Activated naive CD8-positive, alpha-beta T cell treated with anti-CD3 and anti-CD28 coated beads, Interleukin-2, amount 50 U/mL, for 16 hours (primary cell): ENCODE measurements around the gene IFFO2.

Source experiments
- DNase-seq: peaks from one replicate; pipeline ENCODE4 v3.0.0-alpha.2; 2020; ENCODE audit warnings: low read depth, low spot score

The IFFO2 gene

DNA sequence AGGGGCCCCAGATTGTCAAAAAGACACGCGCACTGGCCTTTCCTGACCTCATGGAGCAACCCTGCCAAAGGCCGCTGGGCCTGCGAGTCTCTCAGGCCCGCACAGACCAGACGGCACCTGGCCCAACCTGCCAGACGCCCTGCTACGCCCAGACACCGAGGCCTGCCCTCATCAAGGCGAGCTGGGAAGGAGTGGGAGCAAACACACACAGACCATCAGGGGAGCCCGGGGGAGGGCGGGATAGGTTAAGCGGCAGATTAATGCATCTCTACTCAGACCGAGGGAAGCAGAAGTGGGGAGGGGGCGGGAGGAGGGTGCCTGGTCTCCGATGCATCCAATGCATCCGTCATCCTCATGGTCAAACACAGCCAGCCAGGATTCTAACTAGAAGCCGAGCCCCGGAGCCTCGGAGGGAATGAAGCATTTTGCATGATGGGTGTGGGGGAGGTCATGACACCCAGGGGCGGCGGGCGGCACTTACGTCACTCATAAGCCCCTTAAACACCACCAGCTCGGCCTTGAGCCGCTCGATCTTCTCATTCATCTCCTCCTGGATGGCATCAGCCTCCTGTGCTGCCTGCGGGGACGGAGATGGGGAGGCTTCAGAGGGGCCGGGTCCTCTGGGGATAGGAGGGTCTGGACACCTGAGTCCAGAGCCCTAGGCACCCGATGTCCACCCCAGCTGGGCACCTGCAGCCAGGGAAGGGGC lies 37.1 kb downstream of the IFFO2 start:
- DNase-seq: no peak

DNA sequence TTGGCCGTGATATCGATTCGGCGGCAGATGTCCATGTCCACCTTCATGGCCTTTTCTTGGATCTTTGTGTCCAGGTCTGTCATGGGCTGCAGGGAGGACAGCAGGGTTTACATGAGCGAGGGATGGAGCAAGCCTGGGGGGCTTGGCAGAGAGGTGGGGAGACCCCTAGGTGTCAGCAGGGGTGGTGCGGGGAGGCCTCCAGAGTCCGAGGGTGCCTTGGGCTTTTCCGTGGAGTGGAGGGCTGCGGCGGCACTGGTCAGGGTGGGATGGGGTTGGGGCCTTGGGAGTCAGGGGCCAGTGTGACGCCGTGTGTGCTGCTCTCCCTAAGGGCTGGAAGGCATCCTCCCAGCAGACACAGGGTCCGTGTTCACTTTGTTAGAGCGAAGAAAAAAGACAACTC lies 38.1 kb downstream of the IFFO2 start:
- DNase-seq: no peak

- no peak for DNase-seq
Measured at GRCh38 chr1:18917071-18917799, 39.2 kb downstream of the IFFO2 start.

- DNase-seq: no peak
Measured at GRCh38 chr1:18915341-18915740, 41.1 kb downstream of the IFFO2 start.

GRCh38 chr1:18913065-18913835 lies 43.2 kb downstream of the IFFO2 start:
- peak; percentile 58 for DNase-seq

- DNase-seq: no peak
Measured at GRCh38 chr1:18912550-18912949, 43.9 kb downstream of the IFFO2 start.

- no peak for DNase-seq
Measured at GRCh38 chr1:18908911-18909771, 47.3 kb downstream of the IFFO2 start.

DNA sequence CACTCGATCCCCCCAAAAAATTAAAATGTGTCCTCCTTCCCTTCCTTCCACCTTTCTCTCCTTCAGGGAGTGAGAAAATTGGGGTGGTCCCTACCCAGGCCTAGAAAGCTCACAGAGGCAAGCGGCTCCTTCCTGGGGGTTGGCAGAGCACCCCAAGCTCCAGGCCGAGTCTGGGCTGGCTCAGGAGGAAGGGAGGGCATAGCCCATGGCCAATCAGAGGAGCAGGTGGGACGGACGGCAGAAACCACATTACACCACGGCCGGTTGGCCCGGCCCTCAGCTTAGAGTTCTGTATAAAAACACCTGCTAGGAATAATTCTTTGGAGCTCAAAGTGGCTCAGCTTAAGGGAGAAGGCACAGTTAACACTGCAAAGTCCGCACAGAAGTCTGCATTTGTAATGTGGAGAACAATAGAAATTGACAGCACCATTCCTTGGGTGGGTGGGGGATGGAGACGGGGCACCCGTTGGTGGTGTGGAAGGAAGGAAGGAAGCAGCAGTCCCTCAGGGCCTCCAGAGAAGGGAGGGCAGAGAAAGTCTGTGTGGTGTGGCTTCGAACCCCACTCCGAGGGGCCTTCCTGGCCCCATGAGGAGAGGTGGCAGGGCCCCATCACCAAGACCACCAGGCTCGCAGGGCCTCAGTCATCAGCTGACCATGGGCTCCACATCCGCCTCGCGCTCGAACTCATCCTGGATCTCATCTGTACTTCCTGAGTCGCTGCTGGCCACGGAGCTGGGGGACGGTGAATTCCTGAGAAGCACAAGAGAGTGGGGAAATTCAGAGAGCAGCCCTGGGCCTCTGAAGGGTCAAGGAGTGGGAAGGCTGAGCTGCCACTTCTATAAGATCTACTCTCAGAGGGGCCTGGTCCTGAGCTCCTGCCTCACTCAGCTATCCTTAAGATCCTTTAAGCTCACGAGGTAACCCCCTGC lies 48.3 kb downstream of the IFFO2 start:
- no peak for DNase-seq

- peak; percentile 34 for DNase-seq
Measured at GRCh38 chr1:18907021-18907916, 49.2 kb downstream of the IFFO2 start.

- no peak for DNase-seq
Measured at GRCh38 chr1:18903291-18903756, 53.2 kb downstream of the IFFO2 start.

DNA sequence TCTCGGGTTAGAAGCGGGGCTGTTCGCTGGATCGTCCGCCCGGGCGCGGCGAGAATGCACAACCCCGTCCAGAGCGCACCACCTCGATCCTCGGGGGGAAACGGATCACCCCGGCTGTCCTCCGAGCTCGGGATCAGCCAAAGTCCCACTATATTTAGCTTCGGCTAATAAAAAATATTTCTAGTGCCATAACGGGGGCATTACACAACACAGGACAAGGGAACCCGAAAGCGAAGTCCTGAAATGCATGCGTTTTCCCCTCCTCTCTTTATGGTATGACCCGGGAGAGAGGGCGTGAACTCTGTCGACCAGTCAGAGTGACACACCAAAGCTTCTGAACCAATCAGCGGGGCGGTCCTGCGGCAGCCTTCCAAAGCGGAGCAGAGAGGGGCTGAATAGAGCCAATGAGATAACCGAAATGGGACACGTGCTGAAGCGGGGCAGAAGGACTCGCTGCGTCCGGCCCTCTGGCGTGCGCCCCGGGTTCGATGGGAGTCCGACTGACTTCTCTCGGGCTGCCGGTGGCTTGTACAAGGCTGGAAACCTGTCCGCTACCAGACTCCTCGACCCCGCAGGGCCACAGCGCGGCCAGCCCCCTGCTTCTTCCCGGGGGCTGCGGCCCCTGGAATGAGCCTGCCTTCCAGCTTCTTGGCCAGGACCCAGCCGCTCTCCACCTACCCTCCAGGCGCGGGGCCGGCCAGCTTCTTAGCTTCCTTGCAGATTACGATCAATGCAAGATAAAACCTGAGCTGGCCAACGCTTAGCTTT lies 53.8 kb downstream of the IFFO2 start, which contains the start of gene ALDH4A1:
Gene ALDH4A1, minus strand, starts transcription at position 33 of the 768 bp plus-strand sequence. Its CDS starts 32 bp downstream, at position 1.
- DNase-seq: peak; percentile 85

DNA sequence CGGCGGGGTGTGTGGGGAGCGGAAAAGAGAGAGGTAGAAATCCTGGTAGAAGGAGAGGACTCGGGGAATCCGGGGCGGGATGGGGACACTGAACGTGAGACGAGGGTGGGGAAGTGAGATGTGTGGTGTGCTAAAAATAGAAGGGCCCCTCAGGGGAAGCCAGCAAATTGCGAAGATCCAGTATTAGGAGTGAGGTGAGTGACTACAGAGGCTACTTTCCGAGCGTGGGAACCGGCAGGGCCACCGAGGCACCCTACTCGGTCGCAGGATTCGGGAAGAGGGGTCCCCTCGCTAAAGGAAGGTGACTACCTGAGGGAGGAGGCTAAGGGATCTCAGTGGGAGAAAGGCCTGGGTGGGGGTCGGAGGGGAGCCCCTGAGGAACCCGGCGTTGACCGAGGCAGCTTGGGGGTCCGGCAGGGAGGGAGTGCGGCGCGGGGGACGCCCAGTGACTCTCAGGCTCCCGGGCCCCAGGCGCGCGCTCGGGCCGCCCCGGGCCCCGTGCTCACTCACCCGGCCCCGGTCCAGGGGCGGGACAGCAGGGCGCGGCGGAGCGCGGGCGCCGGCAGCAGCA lies 54.4 kb downstream of the IFFO2 start:
- no peak for DNase-seq

DNA sequence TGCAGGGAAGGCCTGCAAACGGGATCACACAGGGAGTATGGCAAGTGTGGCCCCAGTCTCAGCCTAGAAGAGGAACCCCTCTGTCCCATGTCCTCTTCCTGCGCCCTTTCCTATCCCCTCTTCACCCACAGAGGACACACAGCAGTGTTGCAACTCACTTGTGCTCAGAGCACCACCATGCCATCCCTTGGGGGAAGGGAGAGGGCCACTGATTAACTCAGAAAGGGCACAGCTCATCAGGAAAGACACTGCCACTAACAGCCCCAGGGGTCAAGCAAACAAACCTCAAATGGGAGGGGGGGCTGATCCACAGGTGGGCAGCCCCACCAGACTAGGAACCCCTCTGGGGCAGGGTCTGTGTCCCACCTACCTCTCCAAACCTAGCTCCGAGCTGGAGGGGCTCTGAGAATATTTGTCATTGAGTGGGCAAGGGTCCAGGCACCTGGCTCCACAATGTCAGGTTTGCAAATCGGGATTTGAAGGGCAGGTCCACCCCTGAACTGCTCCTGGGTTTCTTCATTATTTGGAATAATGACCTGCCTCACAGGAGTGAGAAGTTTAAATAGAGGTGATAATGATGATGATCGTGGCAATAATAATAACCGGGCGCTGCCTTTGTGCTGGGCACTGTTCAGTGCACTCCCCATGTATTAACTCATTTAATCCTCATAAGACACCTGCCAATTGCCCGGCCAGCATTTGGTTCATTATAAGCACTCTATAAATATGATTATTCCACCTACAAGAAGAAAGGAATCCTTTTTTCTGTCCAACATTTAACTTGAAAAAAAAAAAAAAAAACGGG lies 55.1 kb downstream of the IFFO2 start:
- no peak for DNase-seq

DNA sequence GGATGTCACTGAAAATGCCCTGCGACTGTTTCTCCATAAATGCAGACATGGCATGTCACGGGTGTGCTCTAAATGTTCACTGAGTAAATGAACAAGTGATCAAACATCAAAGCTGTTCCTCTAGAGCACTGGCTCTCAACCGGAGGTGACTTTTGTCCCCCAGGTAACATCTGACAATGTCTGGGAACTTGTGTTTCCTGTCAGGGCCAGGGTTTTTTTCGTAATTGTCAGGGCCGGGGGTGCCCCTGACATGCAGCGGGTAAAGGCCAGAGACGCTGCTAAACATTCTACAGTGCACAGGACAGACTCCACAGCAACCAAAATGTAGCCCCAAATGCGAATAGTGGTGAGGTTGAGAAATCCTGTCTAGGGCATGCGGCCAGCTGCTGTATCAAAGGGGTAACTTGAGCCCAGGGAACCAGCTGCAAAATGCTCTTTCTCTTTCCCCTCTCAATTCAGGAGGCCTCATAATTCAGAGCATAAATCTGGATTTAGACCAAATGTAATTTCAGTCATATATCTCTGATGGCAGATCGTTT lies 56.1 kb downstream of the IFFO2 start:
- no peak for DNase-seq

- no peak for DNase-seq
Measured at GRCh38 chr1:18899363-18900049, 57.0 kb downstream of the IFFO2 start.

- no peak for DNase-seq
Measured at GRCh38 chr1:18898567-18898966, 57.9 kb downstream of the IFFO2 start.
